ENCODE measurements around the gene CASS4. TPM values are rescaled to one million over a fixed set of nuclear protein-coding genes. Genes with fewer than 3 reads are reported as not detected.

Gene CASS4
- total and polyA plus RNA-seq, 2 donors (not counting 1 experiment from before 2014, with no cell fraction given): 17.7 to 65.8 TPM

DNA sequence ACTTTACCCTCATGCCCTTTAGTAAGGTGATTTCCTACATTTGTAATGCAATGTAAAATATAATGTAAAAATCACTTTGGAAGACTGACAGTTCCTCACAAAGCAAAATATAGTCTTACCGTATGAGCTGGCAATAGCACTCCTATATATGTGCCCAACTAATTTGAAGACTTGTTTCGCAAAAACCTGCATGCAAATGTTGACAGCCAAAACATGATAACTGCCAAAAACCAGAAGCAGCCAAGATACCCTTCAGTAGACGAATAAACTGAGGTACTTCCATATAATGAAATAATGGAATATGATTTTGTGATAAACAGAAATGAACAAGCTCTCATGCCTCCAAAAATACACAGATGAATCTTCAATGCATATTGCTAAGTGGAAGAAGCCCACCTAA is 33.7 kb upstream of the CASS4 start:
- Histone ChIP-seq H3K36me3 (ENCODE audit: control insufficient read depth, insufficient read depth, low read length) (peaks cover 7% of the 10 kb centered on the region), H3K4me3 (replicated peaks in 1 of 4; ENCODE audit: control extremely low read depth in 1 of 4, insufficient read depth in 1 of 4, low read depth in 3 of 4, low read length in 4 of 4) (no peak overlapping the region), H3K79me2 (ENCODE audit: control insufficient read depth, insufficient read depth, low read length) (peaks cover 51% of the 10 kb centered on the region), H3K9me3 (ENCODE audit: control insufficient read depth, insufficient read depth, low read depth, low read length) (no peaks in the 10 kb centered on the region), H3K27ac (ENCODE audit: insufficient read depth, low read length) (no peak overlapping the region), H3K9ac (ENCODE audit: insufficient read depth, low read length) (no peak overlapping the region), H4K20me1 (ENCODE audit: control insufficient read depth, extremely low read depth, insufficient read depth, low read length) (no peaks in the 10 kb centered on the region), H3K4me2 (ENCODE audit: extremely low read depth, insufficient read depth, low read length) (no peak overlapping the region), H2AFZ (ENCODE audit: low read length) (no peak overlapping the region), H3K27me3 (ENCODE audit: control insufficient read depth, insufficient read depth, low read length) (no peaks in the 10 kb centered on the region), H3K4me1 (ENCODE audit: control insufficient read depth, extremely low read depth, insufficient read depth, low read length) (no peaks in the 10 kb centered on the region)
- no peak for TF ChIP-seq EZH2 (IDR thresholded peaks at IDR 0.05; ENCODE audit: low read length, missing control alignments)
- TF ChIP-seq, protein P1, sequence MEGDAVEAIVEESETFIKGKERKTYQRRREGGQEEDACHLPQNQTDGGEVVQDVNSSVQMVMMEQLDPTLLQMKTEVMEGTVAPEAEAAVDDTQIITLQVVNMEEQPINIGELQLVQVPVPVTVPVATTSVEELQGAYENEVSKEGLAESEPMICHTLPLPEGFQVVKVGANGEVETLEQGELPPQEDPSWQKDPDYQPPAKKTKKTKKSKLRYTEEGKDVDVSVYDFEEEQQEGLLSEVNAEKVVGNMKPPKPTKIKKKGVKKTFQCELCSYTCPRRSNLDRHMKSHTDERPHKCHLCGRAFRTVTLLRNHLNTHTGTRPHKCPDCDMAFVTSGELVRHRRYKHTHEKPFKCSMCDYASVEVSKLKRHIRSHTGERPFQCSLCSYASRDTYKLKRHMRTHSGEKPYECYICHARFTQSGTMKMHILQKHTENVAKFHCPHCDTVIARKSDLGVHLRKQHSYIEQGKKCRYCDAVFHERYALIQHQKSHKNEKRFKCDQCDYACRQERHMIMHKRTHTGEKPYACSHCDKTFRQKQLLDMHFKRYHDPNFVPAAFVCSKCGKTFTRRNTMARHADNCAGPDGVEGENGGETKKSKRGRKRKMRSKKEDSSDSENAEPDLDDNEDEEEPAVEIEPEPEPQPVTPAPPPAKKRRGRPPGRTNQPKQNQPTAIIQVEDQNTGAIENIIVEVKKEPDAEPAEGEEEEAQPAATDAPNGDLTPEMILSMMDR (conservative IDR thresholded peaks at IDR 0.05 in 1 of 2, IDR thresholded peaks at IDR 0.05 in 1 of 2; ENCODE audit: low read depth in 1 of 2, low read length in 2 of 2): no peak
- no peak for DNase-seq (ENCODE audit: low read depth in 2 of 2)

DNA sequence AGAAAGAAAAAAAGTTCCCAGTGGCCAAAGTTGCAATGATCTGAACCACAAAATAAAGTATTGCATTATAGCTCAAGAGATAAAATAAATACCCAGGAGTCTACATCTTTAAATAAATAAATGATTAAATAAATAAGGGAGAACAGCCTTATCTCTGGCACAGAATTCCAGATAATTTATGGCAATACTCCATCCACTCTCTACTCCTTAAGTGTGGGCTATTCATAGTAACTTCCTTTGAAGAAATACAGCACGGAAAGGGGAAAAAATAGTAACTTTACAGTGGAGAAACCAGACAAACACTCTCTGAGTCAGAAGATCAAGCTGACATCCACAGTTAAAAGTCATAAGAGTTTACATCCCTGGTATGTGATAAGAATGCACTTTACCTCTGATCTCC is 31.7 kb upstream of the CASS4 start:
- Histone ChIP-seq H4K20me1 (ENCODE audit: control insufficient read depth, extremely low read depth, insufficient read depth, low read length) (no peaks in the 10 kb centered on the region), H3K9ac (ENCODE audit: insufficient read depth, low read length) (no peak overlapping the region), H3K79me2 (ENCODE audit: control insufficient read depth, insufficient read depth, low read length) (peaks cover 58% of the 10 kb centered on the region), H2AFZ (ENCODE audit: low read length) (no peak overlapping the region), H3K9me3 (ENCODE audit: control insufficient read depth, insufficient read depth, low read depth, low read length) (no peaks in the 10 kb centered on the region), H3K27me3 (ENCODE audit: control insufficient read depth, insufficient read depth, low read length) (no peaks in the 10 kb centered on the region), H3K27ac (ENCODE audit: insufficient read depth, low read length) (no peak overlapping the region), H3K36me3 (ENCODE audit: control insufficient read depth, insufficient read depth, low read length) (peaks cover 7% of the 10 kb centered on the region), H3K4me1 (ENCODE audit: control insufficient read depth, extremely low read depth, insufficient read depth, low read length) (no peaks in the 10 kb centered on the region), H3K4me2 (ENCODE audit: extremely low read depth, insufficient read depth, low read length) (no peak overlapping the region), H3K4me3 (replicated peaks in 1 of 4; ENCODE audit: control extremely low read depth in 1 of 4, insufficient read depth in 1 of 4, low read depth in 3 of 4, low read length in 4 of 4) (no peak overlapping the region)
- TF ChIP-seq, protein P1 (conservative IDR thresholded peaks at IDR 0.05 in 1 of 2, IDR thresholded peaks at IDR 0.05 in 1 of 2; ENCODE audit: low read depth in 1 of 2, low read length in 2 of 2): no peak
- TF ChIP-seq EZH2 (IDR thresholded peaks at IDR 0.05; ENCODE audit: low read length, missing control alignments): no peak
- DNase-seq (ENCODE audit: low read depth in 2 of 2): peak; percentile 52 to 87

DNA sequence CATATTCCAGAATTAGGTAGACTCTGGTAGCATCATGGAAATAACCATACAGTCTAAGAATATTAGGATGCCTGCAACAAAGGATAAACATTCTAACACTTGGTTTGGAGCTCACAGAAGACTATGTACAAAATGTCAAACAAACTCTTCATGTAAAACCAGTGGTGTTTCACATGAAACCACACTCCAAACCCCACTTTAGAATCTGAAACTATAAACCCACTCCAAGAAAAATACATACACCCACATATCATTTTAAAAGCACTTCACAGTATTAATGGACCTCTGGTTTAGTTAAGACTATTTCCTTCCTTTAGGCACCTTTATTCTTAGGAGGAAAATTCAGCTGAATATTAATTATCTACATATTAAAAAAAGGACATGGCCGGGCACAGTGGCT is 30.6 kb upstream of the CASS4 start:
- Histone ChIP-seq H3K9me3 (ENCODE audit: control insufficient read depth, insufficient read depth, low read depth, low read length) (no peaks in the 10 kb centered on the region), H3K4me2 (ENCODE audit: extremely low read depth, insufficient read depth, low read length) (no peak overlapping the region), H3K9ac (ENCODE audit: insufficient read depth, low read length) (no peak overlapping the region), H3K79me2 (ENCODE audit: control insufficient read depth, insufficient read depth, low read length) (peaks cover 58% of the 10 kb centered on the region), H3K4me1 (ENCODE audit: control insufficient read depth, extremely low read depth, insufficient read depth, low read length) (no peaks in the 10 kb centered on the region), H4K20me1 (ENCODE audit: control insufficient read depth, extremely low read depth, insufficient read depth, low read length) (no peaks in the 10 kb centered on the region), H2AFZ (ENCODE audit: low read length) (no peak overlapping the region), H3K36me3 (ENCODE audit: control insufficient read depth, insufficient read depth, low read length) (peaks cover 12% of the 10 kb centered on the region), H3K27ac (ENCODE audit: insufficient read depth, low read length) (no peak overlapping the region), H3K4me3 (replicated peaks in 1 of 4; ENCODE audit: control extremely low read depth in 1 of 4, insufficient read depth in 1 of 4, low read depth in 3 of 4, low read length in 4 of 4) (no peak overlapping the region), H3K27me3 (ENCODE audit: control insufficient read depth, insufficient read depth, low read length) (no peaks in the 10 kb centered on the region)
- no peak for DNase-seq (ENCODE audit: low read depth in 2 of 2)
- no peak for TF ChIP-seq EZH2 (IDR thresholded peaks at IDR 0.05; ENCODE audit: low read length, missing control alignments)
- TF ChIP-seq, protein P1 (conservative IDR thresholded peaks at IDR 0.05 in 1 of 2, IDR thresholded peaks at IDR 0.05 in 1 of 2; ENCODE audit: low read depth in 1 of 2, low read length in 2 of 2): no peak

All from fibroblast of lung (primary cell).